ENCODE results near the gene GLUD1. TPM values are rescaled to one million over a fixed set of nuclear protein-coding genes. Genes with fewer than 3 reads are reported as not detected.

GLUD1 gene
- polyA plus RNA-seq, 1 donor from 2014 or later = 107 TPM

- Histone ChIP-seq H3F3A (ENCODE audit: insufficient read depth, low read length, poor library complexity, severe bottlenecking) (no peaks in the 10 kb centered on the region), H3K4me2 (ENCODE audit: low read length) (no peak overlapping the region), H3K27ac (ENCODE audit: low read length) (no peak overlapping the region), H3K36me3 (ENCODE audit: insufficient read depth, low read length) (peaks cover under 1% of the 10 kb centered on the region), H2AFZ (ENCODE audit: low read depth, low read length) (no peak overlapping the region), H3K9me3 (ENCODE audit: low read length) (no peaks in the 10 kb centered on the region), H3K9ac (ENCODE audit: low read length) (no peak overlapping the region), H4K20me1 (ENCODE audit: insufficient read depth) (no peaks in the 10 kb centered on the region), H3K4me3 (ENCODE audit: low read length) (no peak overlapping the region), H3K27me3 (ENCODE audit: insufficient read depth, low read depth, low read length) (no peaks in the 10 kb centered on the region), H3K9me2 (ENCODE audit: insufficient read depth, low read length) (no peaks in the 10 kb centered on the region), H3K79me2 (replicated peaks; ENCODE audit: insufficient read depth, low read length) (no peaks in the 10 kb centered on the region)
- TF ChIP-seq EZH2 (IDR thresholded peaks at IDR 0.05; ENCODE audit: borderline replicate concordance, insufficient read depth, low read length, poor library complexity, severe bottlenecking) (no peak), MXI1 (conservative IDR thresholded peaks at IDR 0.05; ENCODE audit: poor library complexity, severe bottlenecking) (no peak)
Measured at GRCh38 chr10:87058171-87058570, 36.5 kb downstream of the GLUD1 start.

GRCh38 chr10:87054373-87055295 is 40.0 kb downstream of the GLUD1 start:
- no peaks in the 10 kb centered on the region for H3K9me3 ChIP-seq (ENCODE audit: low read length)
- no peak overlapping the region for H3K27ac ChIP-seq (ENCODE audit: low read length)
- no peaks in the 10 kb centered on the region for H4K20me1 ChIP-seq (ENCODE audit: insufficient read depth)
- H3K9ac ChIP-seq (ENCODE audit: low read length) = no peak overlapping the region
- TF ChIP-seq EP300 (conservative IDR thresholded peaks at IDR 0.05; ENCODE audit: poor library complexity, severe bottlenecking) (no peak), RAD21 (conservative IDR thresholded peaks at IDR 0.05) (no peak)
- no peaks in the 10 kb centered on the region for H3K9me2 ChIP-seq (ENCODE audit: insufficient read depth, low read length)
- no peak overlapping the region for H2AFZ ChIP-seq (ENCODE audit: low read depth, low read length)
- H3K4me2 ChIP-seq (ENCODE audit: low read length) = no peak overlapping the region
- H3K36me3 ChIP-seq (ENCODE audit: insufficient read depth, low read length) = peaks cover 8% of the 10 kb centered on the region
- no peaks in the 10 kb centered on the region for H3K27me3 ChIP-seq (ENCODE audit: insufficient read depth, low read depth, low read length)
- no peaks in the 10 kb centered on the region for H3K79me2 ChIP-seq (replicated peaks; ENCODE audit: insufficient read depth, low read length)
- no peaks in the 10 kb centered on the region for H3F3A ChIP-seq (ENCODE audit: insufficient read depth, low read length, poor library complexity, severe bottlenecking)
- no peak overlapping the region for H3K4me3 ChIP-seq (ENCODE audit: low read length)

GRCh38 chr10:87053577-87054181 is 41.0 kb downstream of the GLUD1 start:
- no peaks in the 10 kb centered on the region for H3F3A ChIP-seq (ENCODE audit: insufficient read depth, low read length, poor library complexity, severe bottlenecking)
- H3K4me2 ChIP-seq (ENCODE audit: low read length) = no peak overlapping the region
- no peaks in the 10 kb centered on the region for H3K27me3 ChIP-seq (ENCODE audit: insufficient read depth, low read depth, low read length)
- peaks cover 8% of the 10 kb centered on the region for H3K36me3 ChIP-seq (ENCODE audit: insufficient read depth, low read length)
- H3K4me3 ChIP-seq (ENCODE audit: low read length) = no peak overlapping the region
- no peaks in the 10 kb centered on the region for H3K79me2 ChIP-seq (replicated peaks; ENCODE audit: insufficient read depth, low read length)
- no peaks in the 10 kb centered on the region for H3K9me2 ChIP-seq (ENCODE audit: insufficient read depth, low read length)
- H4K20me1 ChIP-seq (ENCODE audit: insufficient read depth) = no peaks in the 10 kb centered on the region
- H3K9me3 ChIP-seq (ENCODE audit: low read length) = no peaks in the 10 kb centered on the region
- no peak overlapping the region for H3K27ac ChIP-seq (ENCODE audit: low read length)
- no peak for TF ChIP-seq EZH2 (IDR thresholded peaks at IDR 0.05; ENCODE audit: borderline replicate concordance, insufficient read depth, low read length, poor library complexity, severe bottlenecking)
- no peak for TF ChIP-seq POLR2AphosphoS5 (IDR thresholded peaks at IDR 0.05)
- TF ChIP-seq, protein P1, sequence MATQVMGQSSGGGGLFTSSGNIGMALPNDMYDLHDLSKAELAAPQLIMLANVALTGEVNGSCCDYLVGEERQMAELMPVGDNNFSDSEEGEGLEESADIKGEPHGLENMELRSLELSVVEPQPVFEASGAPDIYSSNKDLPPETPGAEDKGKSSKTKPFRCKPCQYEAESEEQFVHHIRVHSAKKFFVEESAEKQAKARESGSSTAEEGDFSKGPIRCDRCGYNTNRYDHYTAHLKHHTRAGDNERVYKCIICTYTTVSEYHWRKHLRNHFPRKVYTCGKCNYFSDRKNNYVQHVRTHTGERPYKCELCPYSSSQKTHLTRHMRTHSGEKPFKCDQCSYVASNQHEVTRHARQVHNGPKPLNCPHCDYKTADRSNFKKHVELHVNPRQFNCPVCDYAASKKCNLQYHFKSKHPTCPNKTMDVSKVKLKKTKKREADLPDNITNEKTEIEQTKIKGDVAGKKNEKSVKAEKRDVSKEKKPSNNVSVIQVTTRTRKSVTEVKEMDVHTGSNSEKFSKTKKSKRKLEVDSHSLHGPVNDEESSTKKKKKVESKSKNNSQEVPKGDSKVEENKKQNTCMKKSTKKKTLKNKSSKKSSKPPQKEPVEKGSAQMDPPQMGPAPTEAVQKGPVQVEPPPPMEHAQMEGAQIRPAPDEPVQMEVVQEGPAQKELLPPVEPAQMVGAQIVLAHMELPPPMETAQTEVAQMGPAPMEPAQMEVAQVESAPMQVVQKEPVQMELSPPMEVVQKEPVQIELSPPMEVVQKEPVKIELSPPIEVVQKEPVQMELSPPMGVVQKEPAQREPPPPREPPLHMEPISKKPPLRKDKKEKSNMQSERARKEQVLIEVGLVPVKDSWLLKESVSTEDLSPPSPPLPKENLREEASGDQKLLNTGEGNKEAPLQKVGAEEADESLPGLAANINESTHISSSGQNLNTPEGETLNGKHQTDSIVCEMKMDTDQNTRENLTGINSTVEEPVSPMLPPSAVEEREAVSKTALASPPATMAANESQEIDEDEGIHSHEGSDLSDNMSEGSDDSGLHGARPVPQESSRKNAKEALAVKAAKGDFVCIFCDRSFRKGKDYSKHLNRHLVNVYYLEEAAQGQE (IDR thresholded peaks at IDR 0.05; ENCODE audit: borderline replicate concordance) = no peak
- TF ChIP-seq, protein P2, sequence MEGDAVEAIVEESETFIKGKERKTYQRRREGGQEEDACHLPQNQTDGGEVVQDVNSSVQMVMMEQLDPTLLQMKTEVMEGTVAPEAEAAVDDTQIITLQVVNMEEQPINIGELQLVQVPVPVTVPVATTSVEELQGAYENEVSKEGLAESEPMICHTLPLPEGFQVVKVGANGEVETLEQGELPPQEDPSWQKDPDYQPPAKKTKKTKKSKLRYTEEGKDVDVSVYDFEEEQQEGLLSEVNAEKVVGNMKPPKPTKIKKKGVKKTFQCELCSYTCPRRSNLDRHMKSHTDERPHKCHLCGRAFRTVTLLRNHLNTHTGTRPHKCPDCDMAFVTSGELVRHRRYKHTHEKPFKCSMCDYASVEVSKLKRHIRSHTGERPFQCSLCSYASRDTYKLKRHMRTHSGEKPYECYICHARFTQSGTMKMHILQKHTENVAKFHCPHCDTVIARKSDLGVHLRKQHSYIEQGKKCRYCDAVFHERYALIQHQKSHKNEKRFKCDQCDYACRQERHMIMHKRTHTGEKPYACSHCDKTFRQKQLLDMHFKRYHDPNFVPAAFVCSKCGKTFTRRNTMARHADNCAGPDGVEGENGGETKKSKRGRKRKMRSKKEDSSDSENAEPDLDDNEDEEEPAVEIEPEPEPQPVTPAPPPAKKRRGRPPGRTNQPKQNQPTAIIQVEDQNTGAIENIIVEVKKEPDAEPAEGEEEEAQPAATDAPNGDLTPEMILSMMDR (IDR thresholded peaks at IDR 0.05; ENCODE audit: poor library complexity, severe bottlenecking) = no peak
- no peak overlapping the region for H2AFZ ChIP-seq (ENCODE audit: low read depth, low read length)
- no peak overlapping the region for H3K9ac ChIP-seq (ENCODE audit: low read length)

All from neural cell (in vitro differentiated cells).